Epithelial cell of esophagus (primary cell): ENCODE measurements around the gene ETS1.

Experiments
- DNase-seq: peaks from one replicate; pipeline ENCODE4 v3.0.0; 2010; ENCODE audit warnings: low read depth
- H3K4me3 ChIP-seq: 2 replicates; pipeline ENCODE4 v1.5.1; 2011; ENCODE audit warnings: mild to moderate bottlenecking, low read length, control low read depth
- CTCF ChIP-seq: IDR thresholded peaks from 2 replicates; pipeline ENCODE4 v1.5.1; 2011; ENCODE audit warnings: low read depth, mild to moderate bottlenecking, low read length, control low read depth, inconsistent platforms; ENCODE audit not compliant: insufficient read depth; ENCODE audit errors: missing control alignments

The ETS1 gene

GRCh38 chr11:128507936-128508335 is 79.4 kb downstream of the ETS1 start:
- DNase-seq: no peak
- TF ChIP-seq CTCF: no peak
- H3K4me3 ChIP-seq: peak overlapping the region; percentile 41

- DNase-seq: peak; percentile 92
- TF ChIP-seq CTCF: no peak
- H3K4me3 ChIP-seq: peak overlapping the region; percentile 41
Observed at GRCh38 chr11:128506999-128507611, 80.3 kb downstream of the ETS1 start.

GRCh38 chr11:128506356-128506755 is 81.0 kb downstream of the ETS1 start:
- DNase-seq: no peak
- no peak overlapping the region for H3K4me3 ChIP-seq
- TF ChIP-seq CTCF: no peak

- TF ChIP-seq CTCF: no peak
- H3K4me3 ChIP-seq: no peak overlapping the region
- DNase-seq: no peak
Observed at GRCh38 chr11:128505449-128506065, 81.8 kb downstream of the ETS1 start.

GRCh38 chr11:128504486-128504885 is 82.9 kb downstream of the ETS1 start:
- no peak for TF ChIP-seq CTCF
- DNase-seq: no peak
- H3K4me3 ChIP-seq: no peak overlapping the region

- no peak overlapping the region for H3K4me3 ChIP-seq
- TF ChIP-seq CTCF: no peak
- DNase-seq: peak; percentile 91
Observed at GRCh38 chr11:128503245-128503991, 83.9 kb downstream of the ETS1 start.
